Keratinocyte (primary cell): Measurements from ENCODE around the gene CPED1. TPM values are rescaled to one million over a fixed set of nuclear protein-coding genes. Genes with fewer than 3 reads are reported as not detected.

Experiments used
- DNase-seq: peaks from one replicate; pipeline ENCODE4 v3.0.0-alpha.2; 2011; ENCODE audit warnings: low read depth, missing footprints, low spot score
- FAIRE-seq: peaks from 2 replicates; lab custom pipeline; 2011; peaks lifted over from hg19 to GRCh38; lab: Jason Lieb, UNC
- H2AFZ ChIP-seq: 2 replicates; pipeline ENCODE4 v1.6.0; 2012; ENCODE audit warnings: low read length, control low read depth, inconsistent platforms; ENCODE audit not compliant: control insufficient read depth
- H3K27ac ChIP-seq: 2 replicates; pipeline ENCODE4 v1.5.1; 2011; ENCODE audit warnings: low read length; ENCODE audit not compliant: control insufficient read depth, insufficient read depth
- H3K27me3 ChIP-seq: 3 replicates; pipeline ENCODE4 v1.6.0; 2011; ENCODE audit warnings: low read length; ENCODE audit not compliant: control insufficient read depth, insufficient read depth; ENCODE audit errors: extremely low read depth
- H3K36me3 ChIP-seq, 2 experiments: 2 replicates in 1 of 2; 3 replicates in 1 of 2; pipeline ENCODE4 v1.5.1; 2011; ENCODE audit warnings: low read length in 2 of 2, mild to moderate bottlenecking in 1 of 2; ENCODE audit not compliant: control insufficient read depth in 2 of 2, insufficient read depth in 2 of 2; ENCODE audit errors: extremely low read depth in 1 of 2
- H3K4me1 ChIP-seq: 3 replicates; pipeline ENCODE4 v1.5.1; 2011; ENCODE audit warnings: low read length; ENCODE audit not compliant: control insufficient read depth, insufficient read depth; ENCODE audit errors: extremely low read depth
- H3K4me2 ChIP-seq: 3 replicates; pipeline ENCODE4 v1.6.0; 2011; ENCODE audit warnings: low read depth, low read length; ENCODE audit not compliant: control insufficient read depth, insufficient read depth; ENCODE audit errors: extremely low read depth
- H3K4me3 ChIP-seq, 3 experiments: fragments of 200-600 bp in 1 of 3; sonication (generic) in 1 of 3; 2 replicates in 2 of 3; 3 replicates in 1 of 3; pipeline ENCODE4 v1.5.1; 2011 to 2016; ENCODE audit warnings: low read length in 3 of 3, mild to moderate bottlenecking in 3 of 3, control low read depth in 2 of 3, inconsistent platforms in 1 of 3, low read depth in 1 of 3, mixed read lengths in 1 of 3, mixed run types in 1 of 3, moderate library complexity in 1 of 3; ENCODE audit not compliant: control insufficient read depth in 2 of 3, insufficient read depth in 2 of 3; ENCODE audit errors: extremely low read depth in 1 of 3
- H3K79me2 ChIP-seq: 2 replicates; pipeline ENCODE4 v1.6.0; 2012; ENCODE audit warnings: low read length; ENCODE audit not compliant: control insufficient read depth, insufficient read depth
- H3K9ac ChIP-seq: 3 replicates; pipeline ENCODE4 v1.6.0; 2011; ENCODE audit warnings: low read length; ENCODE audit not compliant: control insufficient read depth, insufficient read depth; ENCODE audit errors: extremely low read depth
- H3K9me1 ChIP-seq: 3 replicates; pipeline ENCODE4 v1.6.0; 2011; ENCODE audit warnings: low read length; ENCODE audit not compliant: control insufficient read depth, insufficient read depth; ENCODE audit errors: extremely low read depth
- H3K9me3 ChIP-seq: 2 replicates; pipeline ENCODE4 v1.5.1; 2012; ENCODE audit warnings: low read depth, low read length; ENCODE audit not compliant: control insufficient read depth
- H4K20me1 ChIP-seq: 3 replicates; pipeline ENCODE4 v1.6.0; 2011; ENCODE audit warnings: low read length; ENCODE audit not compliant: control insufficient read depth, insufficient read depth; ENCODE audit errors: extremely low read depth
- CTCF ChIP-seq, 3 experiments: IDR thresholded peaks in 1 of 3; conservative IDR thresholded peaks in 1 of 3; optimal IDR thresholded peaks in 1 of 3; 2 replicates in 2 of 3; 3 replicates in 1 of 3; pipeline versions ENCODE3 to v1.5.1; 2011; ENCODE audit warnings: low read length in 3 of 3, mild to moderate bottlenecking in 3 of 3, moderate library complexity in 2 of 3, control low read depth in 1 of 3, inconsistent platforms in 1 of 3; ENCODE audit not compliant: insufficient read depth in 2 of 3; ENCODE audit errors: extremely low read depth in 1 of 3
- EZH2 ChIP-seq: IDR thresholded peaks from one replicate; pipeline ENCODE4 v1.6.1; 2012; ENCODE audit warnings: inconsistent platforms, mild to moderate bottlenecking, low read length, moderate library complexity
- dilution Hi-C: fragments of 300-500 bp; cut with MboI; formaldehyde crosslinking; loops from one replicate; pipeline ENCODE4 v1.7.0; 2020; ENCODE audit warnings: low sequenced_read_pairs; ENCODE audit not compliant: extremely low pct_ligation_motif_present
- polyA plus RNA-seq, 5 experiments: library from polyadenylated mRNA; depleted of rRNA in 3 of 5; stranded (reverse) in 3 of 5; stranded (forward) in 1 of 5; unstranded in 1 of 5; fragments of >200 nt; gene quantifications; 1 replicate in 1 of 5; 2 replicates in 3 of 5; 3 replicates in 1 of 5; pipeline versions ENCODE4 v1.2.1 to v1.2.3, GENCODE V29; 2011 to 2012; ENCODE audit warnings: missing spikeins in 2 of 5, low read depth in 1 of 5, low replicate concordance in 1 of 5

CPED1 gene
- polyA plus RNA-seq, 1 donor (not counting 4 experiments of a cell fraction or from before 2014, with no cell fraction given), result 0.62 TPM

GRCh38 chr7:121037957-121038716 is 49.6 kb downstream of the CPED1 start:
- no peak for FAIRE-seq
- Histone ChIP-seq H3K9me3 (no peaks in the 10 kb centered on the region), H3K4me1 (no peaks in the 10 kb centered on the region), H3K9me1 (no peaks in the 10 kb centered on the region), H3K79me2 (no peaks in the 10 kb centered on the region), H3K27ac (no peak overlapping the region), H3K36me3 (no peaks in the 10 kb centered on the region), H3K4me3 (no peak overlapping the region), H3K27me3 (no peaks in the 10 kb centered on the region), H4K20me1 (no peaks in the 10 kb centered on the region), H2AFZ (no peak overlapping the region), H3K9ac (no peak overlapping the region), H3K4me2 (no peak overlapping the region)
- dilution Hi-C loops, result no loop called here
- no peak for DNase-seq
- TF ChIP-seq CTCF (optimal IDR thresholded peaks at IDR 0.05 in 1 of 3, IDR thresholded peaks at IDR 0.05 in 1 of 3, conservative IDR thresholded peaks at IDR 0.05 in 1 of 3; ENCODE audit: extremely low read depth in 1 of 3, insufficient read depth in 2 of 3, low read length in 3 of 3), result no peak
- no peak for TF ChIP-seq EZH2

- no peak overlapping the region for H3K4me3 ChIP-seq
- H3K4me1 ChIP-seq, result no peaks in the 10 kb centered on the region
- no peak overlapping the region for H3K27ac ChIP-seq
- TF ChIP-seq EZH2, result no peak
- TF ChIP-seq CTCF (optimal IDR thresholded peaks at IDR 0.05 in 1 of 3, IDR thresholded peaks at IDR 0.05 in 1 of 3, conservative IDR thresholded peaks at IDR 0.05 in 1 of 3; ENCODE audit: extremely low read depth in 1 of 3, insufficient read depth in 2 of 3, low read length in 3 of 3), result no peak
- no peaks in the 10 kb centered on the region for H4K20me1 ChIP-seq
- no peaks in the 10 kb centered on the region for H3K9me1 ChIP-seq
- dilution Hi-C loops, result no loop called here
- H3K9ac ChIP-seq, result no peak overlapping the region
- no peaks in the 10 kb centered on the region for H3K36me3 ChIP-seq
- no peak overlapping the region for H3K4me2 ChIP-seq
- no peaks in the 10 kb centered on the region for H3K79me2 ChIP-seq
- no peak for FAIRE-seq
- H3K9me3 ChIP-seq, result no peaks in the 10 kb centered on the region
- no peaks in the 10 kb centered on the region for H3K27me3 ChIP-seq
- H2AFZ ChIP-seq, result no peak overlapping the region
- DNase-seq, result no peak
These were observed 50.4 kb downstream of the CPED1 start for GRCh38 chr7:121038717-121039509.
